ENCODE results near the gene POLD1.
"Not testable (repeated sequence)": the region's sequence is repeated elsewhere in the genome, so short reads cannot be mapped to it uniquely, and the experiment has no call there.

POLD1 gene

GRCh38 chr19:50435627-50436026 lies 51.5 kb downstream of the POLD1 start:
- FAIRE-seq = no peak
- TF ChIP-seq POLR2A (IDR thresholded peaks at IDR 0.05; ENCODE audit: low read depth, low read length) = no peak
- no peak for TF ChIP-seq POLR2AphosphoS5 (IDR thresholded peaks at IDR 0.05; ENCODE audit: low read depth, low read length)
- no peak for TF ChIP-seq TAF1 (IDR thresholded peaks at IDR 0.05; ENCODE audit: borderline replicate concordance, low read depth, low read length)
- DNase-seq (ENCODE audit: insufficient read length) = no peak

- DNase-seq (ENCODE audit: insufficient read length) = no peak
- TF ChIP-seq POLR2AphosphoS5 (IDR thresholded peaks at IDR 0.05; ENCODE audit: low read depth, low read length) (no peak), POLR2A (IDR thresholded peaks at IDR 0.05; ENCODE audit: low read depth, low read length) (no peak), TAF1 (IDR thresholded peaks at IDR 0.05; ENCODE audit: borderline replicate concordance, low read depth, low read length) (no peak)
- no peak for FAIRE-seq
These were observed 53.8 kb downstream of the POLD1 start for GRCh38 chr19:50437862-50438449.

GRCh38 chr19:50439130-50439529 lies 55.0 kb downstream of the POLD1 start:
- not testable (repeated sequence) for DNase-seq (ENCODE audit: insufficient read length); FAIRE-seq

GRCh38 chr19:50444059-50444458 lies 59.9 kb downstream of the POLD1 start:
- FAIRE-seq = no peak
- no peak for TF ChIP-seq POLR2AphosphoS5 (IDR thresholded peaks at IDR 0.05; ENCODE audit: low read depth, low read length)
- TF ChIP-seq POLR2A (IDR thresholded peaks at IDR 0.05; ENCODE audit: low read depth, low read length) = no peak
- no peak for TF ChIP-seq TAF1 (IDR thresholded peaks at IDR 0.05; ENCODE audit: borderline replicate concordance, low read depth, low read length)
- no peak for DNase-seq (ENCODE audit: insufficient read length)

- DNase-seq (ENCODE audit: insufficient read length) = no peak
- TF ChIP-seq TAF1 (IDR thresholded peaks at IDR 0.05; ENCODE audit: borderline replicate concordance, low read depth, low read length) (no peak), POLR2AphosphoS5 (IDR thresholded peaks at IDR 0.05; ENCODE audit: low read depth, low read length) (no peak), POLR2A (IDR thresholded peaks at IDR 0.05; ENCODE audit: low read depth, low read length) (no peak)
- FAIRE-seq = no peak
These were observed 62.9 kb downstream of the POLD1 start for GRCh38 chr19:50447053-50447452.

- FAIRE-seq (no peak), DNase-seq (ENCODE audit: insufficient read length) (no peak)
These were observed 63.6 kb downstream of the POLD1 start for GRCh38 chr19:50447750-50448149.

GRCh38 chr19:50449236-50449899 lies 65.2 kb downstream of the POLD1 start:
- DNase-seq (ENCODE audit: insufficient read length) (no peak), FAIRE-seq (no peak)
- no peak for TF ChIP-seq POLR2A (IDR thresholded peaks at IDR 0.05; ENCODE audit: low read depth, low read length)
- TF ChIP-seq TAF1 (IDR thresholded peaks at IDR 0.05; ENCODE audit: borderline replicate concordance, low read depth, low read length) = no peak
- TF ChIP-seq POLR2AphosphoS5 (IDR thresholded peaks at IDR 0.05; ENCODE audit: low read depth, low read length) = no peak

More at GRCh38 chr19:50447750-50448149, 63.6 kb downstream of the POLD1 start:
- TF ChIP-seq POLR2A (IDR thresholded peaks at IDR 0.05; ENCODE audit: low read depth, low read length) = no peak
- TF ChIP-seq TAF1 (IDR thresholded peaks at IDR 0.05; ENCODE audit: borderline replicate concordance, low read depth, low read length) = no peak
- no peak for TF ChIP-seq POLR2AphosphoS5 (IDR thresholded peaks at IDR 0.05; ENCODE audit: low read depth, low read length)

- FAIRE-seq (no peak), DNase-seq (ENCODE audit: insufficient read length) (no peak)
- TF ChIP-seq POLR2A (IDR thresholded peaks at IDR 0.05; ENCODE audit: low read depth, low read length) (no peak), POLR2AphosphoS5 (IDR thresholded peaks at IDR 0.05; ENCODE audit: low read depth, low read length) (no peak), TAF1 (IDR thresholded peaks at IDR 0.05; ENCODE audit: borderline replicate concordance, low read depth, low read length) (no peak)
These were observed 66.4 kb downstream of the POLD1 start for GRCh38 chr19:50450369-50451222.

GRCh38 chr19:50451223-50451534 lies 67.0 kb downstream of the POLD1 start:
- no peak for FAIRE-seq
- no peak for TF ChIP-seq POLR2A (IDR thresholded peaks at IDR 0.05; ENCODE audit: low read depth, low read length)
- TF ChIP-seq TAF1 (IDR thresholded peaks at IDR 0.05; ENCODE audit: borderline replicate concordance, low read depth, low read length) = no peak
- TF ChIP-seq POLR2AphosphoS5 (IDR thresholded peaks at IDR 0.05; ENCODE audit: low read depth, low read length) = no peak
- no peak for DNase-seq (ENCODE audit: insufficient read length)

GRCh38 chr19:50453243-50453642 lies 69.1 kb downstream of the POLD1 start:
- DNase-seq (ENCODE audit: insufficient read length) (no peak), FAIRE-seq (no peak)
- TF ChIP-seq TAF1 (IDR thresholded peaks at IDR 0.05; ENCODE audit: borderline replicate concordance, low read depth, low read length) (no peak), POLR2A (IDR thresholded peaks at IDR 0.05; ENCODE audit: low read depth, low read length) (no peak), POLR2AphosphoS5 (IDR thresholded peaks at IDR 0.05; ENCODE audit: low read depth, low read length) (no peak)

- no peak for FAIRE-seq
These were observed 71.8 kb downstream of the POLD1 start for GRCh38 chr19:50455992-50456391.

GRCh38 chr19:50457300-50457699 lies 73.2 kb downstream of the POLD1 start:
- no peak for DNase-seq (ENCODE audit: insufficient read length)
- FAIRE-seq = no peak
- TF ChIP-seq TAF1 (IDR thresholded peaks at IDR 0.05; ENCODE audit: borderline replicate concordance, low read depth, low read length) (no peak), POLR2AphosphoS5 (IDR thresholded peaks at IDR 0.05; ENCODE audit: low read depth, low read length) (no peak), POLR2A (IDR thresholded peaks at IDR 0.05; ENCODE audit: low read depth, low read length) (no peak)

More at GRCh38 chr19:50455992-50456391, 71.8 kb downstream of the POLD1 start:
- no peak for TF ChIP-seq POLR2AphosphoS5 (IDR thresholded peaks at IDR 0.05; ENCODE audit: low read depth, low read length)
- TF ChIP-seq POLR2A (IDR thresholded peaks at IDR 0.05; ENCODE audit: low read depth, low read length) = no peak
- no peak for TF ChIP-seq TAF1 (IDR thresholded peaks at IDR 0.05; ENCODE audit: borderline replicate concordance, low read depth, low read length)
- no peak for DNase-seq (ENCODE audit: insufficient read length)

Data from GM12892 (cell line).